Adrenal gland (tissue), 12 donors: ENCODE results near the gene MAP4K3. TPM values are rescaled to one million over a fixed set of nuclear protein-coding genes. Genes with fewer than 3 reads are reported as not detected.
"Not testable (repeated sequence)": the region's sequence is repeated elsewhere in the genome, so short reads cannot be mapped to it uniquely, and the experiment has no call there.

Source experiments
- DNase-seq, 7 donors: peaks; one replicate each; pipeline ENCODE4 v3.0.0-alpha.2; 2019 to 2020
- H3K27ac ChIP-seq, 5 donors: fragments of 200-600 bp; sonication (generic) in 4 of 5; 1 replicate in 3 of 5; 2 replicates in 2 of 5; pipeline versions ENCODE4 v1.5.1 to v1.8.0; 2016 to 2020; ENCODE audit warnings: mild to moderate bottlenecking in 1 of 5
- H3K27me3 ChIP-seq: fragments of 200-600 bp; 2 replicates; pipeline ENCODE4 v1.8.0; 2021
- H3K36me3 ChIP-seq, 2 donors: fragments of 200-600 bp; replicated peaks in 1 of 2; 1 replicate in 1 of 2; 2 replicates in 1 of 2; pipeline versions ENCODE4 v1.5.1 to v1.8.0; 2018 to 2022
- H3K4me1 ChIP-seq, 2 donors: fragments of 200-600 bp; replicated peaks in 1 of 2; 1 replicate in 1 of 2; 2 replicates in 1 of 2; pipeline versions ENCODE4 v1.5.1 to v1.8.0; 2018 to 2021
- H3K4me3 ChIP-seq, 4 donors: fragments of 200-600 bp; sonication (generic) in 3 of 4; one replicate each; pipeline ENCODE4 v1.5.1; 2016 to 2018
- H3K9me3 ChIP-seq, 3 donors: fragments of 200-600 bp; sonication (generic) in 1 of 3; replicated peaks in 1 of 3; 1 replicate in 2 of 3; 2 replicates in 1 of 3; pipeline versions ENCODE4 v1.5.1 to v1.8.0; 2016 to 2021
- CTCF ChIP-seq, 6 experiments: fragments of 450-650 bp in 4 of 6; fragments of 200-600 bp in 2 of 6; sonication (generic) in 1 of 6; IDR thresholded peaks; 1 replicate in 5 of 6; 2 replicates in 1 of 6; pipeline versions ENCODE4 v1.5.1 to v1.8.0; 2016 to 2021; ENCODE audit warnings: antibody characterized with exemption in 6 of 6, mild to moderate bottlenecking in 2 of 6, moderate library complexity in 1 of 6
- POLR2A ChIP-seq, 2 donors: fragments of 450-650 bp; IDR thresholded peaks; one replicate each; pipeline ENCODE4 v1.6.1; 2017; ENCODE audit warnings: antibody characterized with exemption in 2 of 2, mild to moderate bottlenecking in 2 of 2, moderate library complexity in 1 of 2
- WGBS, 4 donors: extraction: QIAGEN DNeasy Blood & Tissue Kit in 2 of 4; methylation state at CpG; one replicate each; pipeline versions ENCODE4 v1.1.5 to v1.1.7; 2013 to 2017; 5-methylcytosine and 5-hydroxymethylcytosine counted together
- intact Hi-C, 2 donors: fragments of 100-400 bp; cut with DNase I; formaldehyde crosslinking; loops; one replicate each; pipeline versions ENCODE4 v1.14.1 to v1.15.0; 2022 to 2023
- polyA plus RNA-seq, 3 donors: library from polyadenylated mRNA; stranded (reverse); fragments of 200-250 nt in 2 of 3; fragments of 350-450 nt in 1 of 3; fragmentation: Illumina TruSeq in 1 of 3; extraction: RNeasy Lipid Tissue Mini Kit (QIAGEN cat#74804) in 1 of 3; gene quantifications; one replicate each; pipeline ENCODE4 v1.2.3, GENCODE V29; 2013 to 2014
- total RNA-seq, 9 donors: library from RNA; depleted of rRNA in 4 of 9; stranded (reverse); fragments of >200 nt in 4 of 9; fragments of 120-200 nt in 1 of 9; fragmentation: NEBNext Ultra II Directional in 1 of 9; extraction: Animal tissue kit (Norgen Biotek cat#: 25700) in 1 of 9; gene quantifications; one replicate each; pipeline versions ENCODE4 v1.1.0 to v1.2.4, GENCODE V29; 2013 to 2023
- donor health status: healthy with polysubstance abuse.
- donor health status: Bipolar disorder and iron deficiency.
- donor health status: DM: yes; HTN: yes; CAD: no.
- donor health status: DM: no; HTN: no; CAD: no.
- donor health status: DM: no; HTN: no; CAD: no.
- donor health status: DM: yes; HTN: yes; CAD: no.

MAP4K3 gene
- total and polyA plus RNA-seq, 12 donors, result 15.4 to 79.7 (median 38.8) TPM

DNA sequence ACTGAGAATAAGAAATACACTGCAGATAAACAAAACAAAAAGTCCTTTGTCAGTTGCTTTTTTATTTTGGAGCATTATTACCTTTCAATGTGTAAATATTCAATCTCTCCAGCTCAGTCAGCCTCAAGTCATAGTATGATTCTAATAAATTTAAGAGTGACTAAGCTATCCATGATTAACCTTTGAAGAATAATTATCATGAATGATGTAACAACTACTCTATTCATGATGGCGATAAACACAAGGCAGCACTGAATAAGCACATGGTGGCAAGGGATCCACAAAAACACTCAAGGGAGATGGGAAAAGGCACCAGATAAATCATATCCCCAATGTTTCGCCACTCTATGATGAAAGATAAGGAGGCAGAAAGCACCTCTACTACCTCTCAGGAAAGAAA lies 67.0 kb downstream of the MAP4K3 start:
- no peak overlapping the region for H3K4me3 ChIP-seq
- WGBS, 4 donors, result 79 to 90% (median 88%) methylated on average over 2 of the region's 2 CpGs

GRCh38 chr2:39368846-39369245 lies 68.2 kb downstream of the MAP4K3 start:
- intact Hi-C loops, result no loop called here
- Histone ChIP-seq H3K27me3 (no peaks in the 10 kb centered on the region), H3K4me1 (no peaks in the 10 kb centered on the region), H3K9me3 (peaks cover 0 to 4% (median 0%) of the 10 kb centered on the region in 3 donors), H3K4me3 (no peak overlapping the region), H3K27ac (no peak overlapping the region), H3K36me3 (no peaks in the 10 kb centered on the region)
- TF ChIP-seq CTCF (IDR thresholded peaks at IDR 0.05) (no peak), POLR2A (IDR thresholded peaks at IDR 0.05) (no peak)
- no peak for DNase-seq
- 66 to 77% (median 73%) methylated on average over 3 of the region's 3 CpGs for WGBS, 4 donors

More for the DNA sequence above, 67.0 kb downstream of the MAP4K3 start:
- Histone ChIP-seq H3K36me3 (no peaks in the 10 kb centered on the region), H3K9me3 (peaks cover 0 to 4% (median 0%) of the 10 kb centered on the region in 3 donors), H3K27me3 (no peaks in the 10 kb centered on the region), H3K27ac (no peak overlapping the region), H3K4me1 (no peaks in the 10 kb centered on the region)
- no peak for DNase-seq
- no peak for TF ChIP-seq POLR2A (IDR thresholded peaks at IDR 0.05)
- intact Hi-C loops, result no loop called here

- H3K36me3 ChIP-seq, result no peaks in the 10 kb centered on the region
- no peak for TF ChIP-seq POLR2A (IDR thresholded peaks at IDR 0.05)
- no peak for TF ChIP-seq CTCF (IDR thresholded peaks at IDR 0.05)
- H3K4me3 ChIP-seq, result no peak overlapping the region
- no peaks in the 10 kb centered on the region for H3K27me3 ChIP-seq
- peaks cover 0 to 4% (median 0%) of the 10 kb centered on the region in 3 donors for H3K9me3 ChIP-seq
- 55 to 69% (median 67%) methylated on average over 3 of the region's 3 CpGs for WGBS, 4 donors
- H3K4me1 ChIP-seq, result no peaks in the 10 kb centered on the region
- intact Hi-C loops, result no loop called here
- no peak overlapping the region for H3K27ac ChIP-seq
- DNase-seq, result no peak
Measured at GRCh38 chr2:39368376-39368775, 68.7 kb downstream of the MAP4K3 start.

DNA sequence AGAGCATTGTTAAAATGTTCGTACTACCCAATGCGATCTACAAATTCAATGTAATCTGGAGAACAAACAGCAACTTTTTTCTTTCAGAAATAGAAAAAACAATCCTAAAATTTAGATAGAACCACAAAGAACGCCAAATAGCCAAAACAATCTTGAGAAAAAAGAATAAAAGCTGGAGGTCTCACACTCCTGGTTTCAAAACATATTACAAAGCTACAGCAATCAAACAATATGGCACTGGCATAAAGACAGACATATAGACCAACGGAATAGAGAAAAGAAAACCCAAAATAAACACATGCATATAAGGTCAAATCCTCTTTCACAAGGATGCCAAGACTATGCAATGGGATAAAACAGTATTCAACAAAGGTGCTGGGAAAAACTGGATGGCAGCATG lies 74.5 kb downstream of the MAP4K3 start:
- Histone ChIP-seq H3K36me3 (no peaks in the 10 kb centered on the region), H3K4me1 (no peaks in the 10 kb centered on the region), H3K9me3 (peaks cover 0 to 11% (median 0%) of the 10 kb centered on the region in 3 donors), H3K27ac (no peak overlapping the region), H3K27me3 (no peaks in the 10 kb centered on the region), H3K4me3 (no peak overlapping the region)
- WGBS, 4 donors, result 93 to 97% (median 95%) methylated on average over 4 of the region's 4 CpGs
- no peak for TF ChIP-seq POLR2A (IDR thresholded peaks at IDR 0.05)
- TF ChIP-seq CTCF (IDR thresholded peaks at IDR 0.05), result no peak
- intact Hi-C loops, result no loop called here
- no peak for DNase-seq

GRCh38 chr2:39361511-39361910 lies 75.6 kb downstream of the MAP4K3 start:
- no peak overlapping the region for H3K4me3 ChIP-seq
- H3K27ac ChIP-seq, result no peak overlapping the region
- H3K27me3 ChIP-seq, result no peaks in the 10 kb centered on the region
- DNase-seq, result no peak
- H3K36me3 ChIP-seq, result no peaks in the 10 kb centered on the region
- peaks cover 8 to 9% of the 10 kb centered on the region in 2 donors for H3K4me1 ChIP-seq
- H3K9me3 ChIP-seq, result peaks cover 0 to 11% (median 0%) of the 10 kb centered on the region in 3 donors
- no peak for TF ChIP-seq CTCF (IDR thresholded peaks at IDR 0.05)
- intact Hi-C loops, result no loop called here

DNA sequence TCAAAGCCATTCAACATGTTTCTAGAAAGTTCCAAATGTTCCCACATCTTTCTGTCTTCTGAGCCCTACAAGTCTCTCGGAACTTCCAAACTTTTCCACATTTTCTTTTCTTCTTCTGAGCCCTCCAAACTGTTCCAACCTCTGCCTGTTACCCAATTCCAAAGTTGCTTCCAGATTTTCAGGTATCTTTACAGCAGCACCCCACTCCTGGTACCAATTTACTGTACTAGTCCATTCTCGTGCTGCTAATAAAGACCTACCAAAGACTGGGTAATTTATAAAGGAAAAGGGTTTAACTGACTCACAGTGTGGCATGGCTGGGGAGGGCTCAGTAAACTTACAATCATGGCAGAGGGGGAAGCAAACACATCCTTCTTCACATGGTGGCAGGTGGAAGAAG lies 76.7 kb downstream of the MAP4K3 start:
- H3K36me3 ChIP-seq, DNase-seq, intact Hi-C loops, H3K4me3 ChIP-seq, H3K27me3 ChIP-seq, H3K27ac ChIP-seq: not testable (repeated sequence)
- Histone ChIP-seq H3K4me1 (peaks cover 8 to 12% of the 10 kb centered on the region in 2 donors), H3K9me3 (peaks cover 0 to 11% (median 0%) of the 10 kb centered on the region in 3 donors)
- WGBS, 4 donors, result 96 to 100% (median 98%) methylated on average over 2 of the region's 2 CpGs
